Epithelial cell of esophagus (primary cell): ENCODE measurements around the gene TTC7B.

Source experiments
- DNase-seq: peaks from one replicate; pipeline ENCODE4 v3.0.0; 2010; ENCODE audit warnings: low read depth
- H3K4me3 ChIP-seq: 2 replicates; pipeline ENCODE4 v1.5.1; 2011; ENCODE audit warnings: mild to moderate bottlenecking, low read length, control low read depth
- CTCF ChIP-seq: IDR thresholded peaks from 2 replicates; pipeline ENCODE4 v1.5.1; 2011; ENCODE audit warnings: low read depth, mild to moderate bottlenecking, low read length, control low read depth, inconsistent platforms; ENCODE audit not compliant: insufficient read depth; ENCODE audit errors: missing control alignments

TTC7B gene

GRCh38 chr14:90592655-90593054, 223.6 kb downstream of the TTC7B start:
- TF ChIP-seq CTCF = no peak
- H3K4me3 ChIP-seq = no peak overlapping the region
- DNase-seq = no peak

GRCh38 chr14:90587918-90588317, 228.3 kb downstream of the TTC7B start:
- DNase-seq = no peak
- TF ChIP-seq CTCF = no peak
- H3K4me3 ChIP-seq = no peak overlapping the region

- H3K4me3 ChIP-seq = no peak overlapping the region
- no peak for DNase-seq
- TF ChIP-seq CTCF = no peak
Measured at GRCh38 chr14:90587252-90587910, 228.8 kb downstream of the TTC7B start.

- no peak overlapping the region for H3K4me3 ChIP-seq
- no peak for DNase-seq
- TF ChIP-seq CTCF = no peak
Measured at GRCh38 chr14:90585106-90585505, 231.1 kb downstream of the TTC7B start.

GRCh38 chr14:90583916-90584605, 232.2 kb downstream of the TTC7B start:
- TF ChIP-seq CTCF = no peak
- H3K4me3 ChIP-seq = no peak overlapping the region
- DNase-seq = no peak

- no peak overlapping the region for H3K4me3 ChIP-seq
- TF ChIP-seq CTCF = no peak
- no peak for DNase-seq
Measured at GRCh38 chr14:90583427-90583826, 232.8 kb downstream of the TTC7B start.

GRCh38 chr14:90582166-90582565, 234.1 kb downstream of the TTC7B start:
- no peak for DNase-seq
- TF ChIP-seq CTCF = no peak

More at GRCh38 chr14:90582166-90582565, 234.1 kb downstream of the TTC7B start:
- H3K4me3 ChIP-seq = no peak overlapping the region
